GM19397 (cell line): ENCODE results near the gene AGO4.
"Not testable (repeated sequence)": the region's sequence is repeated elsewhere in the genome, so short reads cannot be mapped to it uniquely, and the experiment has no call there.

Experiments used
- ATAC-seq: cut with Tn5 transposase; IDR thresholded peaks from one replicate; pipeline ENCODE4 v1.9.1; 2021; ENCODE audit warnings: mild to moderate bottlenecking, moderate library complexity; ENCODE audit not compliant: unreplicated experiment

The AGO4 gene

GRCh38 chr1:35810096-35810881 is 2.5 kb downstream of the AGO4 start:
- no peak for ATAC-seq

- ATAC-seq: not testable (repeated sequence)
Observed at GRCh38 chr1:35812754-35813153, 4.9 kb downstream of the AGO4 start.

- ATAC-seq: no peak
Observed at GRCh38 chr1:35825255-35825654, 17.4 kb downstream of the AGO4 start.

- ATAC-seq: no peak
Observed at GRCh38 chr1:35832276-35832905, 24.6 kb downstream of the AGO4 start.

GRCh38 chr1:35833395-35833794 is 25.6 kb downstream of the AGO4 start:
- no peak for ATAC-seq

- no peak for ATAC-seq
Observed at GRCh38 chr1:35834218-35834617, 26.4 kb downstream of the AGO4 start.

GRCh38 chr1:35835398-35835797 is 27.6 kb downstream of the AGO4 start:
- no peak for ATAC-seq

- no peak for ATAC-seq
Observed at GRCh38 chr1:35836734-35837133, 28.9 kb downstream of the AGO4 start.

GRCh38 chr1:35838693-35839245 is 31.0 kb downstream of the AGO4 start:
- ATAC-seq: no peak

GRCh38 chr1:35844826-35845225 is 37.0 kb downstream of the AGO4 start:
- no peak for ATAC-seq

- no peak for ATAC-seq
Observed at GRCh38 chr1:35845766-35846165, 38.0 kb downstream of the AGO4 start.

- no peak for ATAC-seq
Observed at GRCh38 chr1:35847935-35848565, 40.2 kb downstream of the AGO4 start.

- no peak for ATAC-seq
Observed at GRCh38 chr1:35850051-35850450, 42.2 kb downstream of the AGO4 start.

- no peak for ATAC-seq
Observed at GRCh38 chr1:35850716-35851115, 42.9 kb downstream of the AGO4 start.

- no peak for ATAC-seq
Observed at GRCh38 chr1:35851132-35851869, 43.5 kb downstream of the AGO4 start.

GRCh38 chr1:35852241-35852640 is 44.4 kb downstream of the AGO4 start:
- ATAC-seq: no peak

- ATAC-seq: no peak
Observed at GRCh38 chr1:35854989-35855700, 47.3 kb downstream of the AGO4 start.

GRCh38 chr1:35856964-35857363 is 49.1 kb downstream of the AGO4 start:
- no peak for ATAC-seq

- ATAC-seq: no peak
Observed at GRCh38 chr1:35857830-35858229, 50.0 kb downstream of the AGO4 start.

- no peak for ATAC-seq
Observed at GRCh38 chr1:35860696-35861095, 52.9 kb downstream of the AGO4 start.
